ENCODE measurements around the gene PRDX1.

Gene PRDX1

GRCh38 chr1:45465277-45465676 is 56.4 kb downstream of the PRDX1 start:
- DNase-seq (ENCODE audit: low read depth in 2 of 2): no peak

All from stimulated activated CD8-positive, alpha-beta memory T cell treated with anti-CD3 and anti-CD28 coated beads, Interleukin-2, amount 100 ng/mL, for 48 hours (primary cell).